Measurements from ENCODE around the gene SNED1.

Gene SNED1

GRCh38 chr2:240991378-240992263 lies 6.8 kb upstream of the SNED1 start:
- DNase-seq (ENCODE audit: extremely low read depth in 1 of 2, low read depth in 1 of 2): no peak

DNA sequence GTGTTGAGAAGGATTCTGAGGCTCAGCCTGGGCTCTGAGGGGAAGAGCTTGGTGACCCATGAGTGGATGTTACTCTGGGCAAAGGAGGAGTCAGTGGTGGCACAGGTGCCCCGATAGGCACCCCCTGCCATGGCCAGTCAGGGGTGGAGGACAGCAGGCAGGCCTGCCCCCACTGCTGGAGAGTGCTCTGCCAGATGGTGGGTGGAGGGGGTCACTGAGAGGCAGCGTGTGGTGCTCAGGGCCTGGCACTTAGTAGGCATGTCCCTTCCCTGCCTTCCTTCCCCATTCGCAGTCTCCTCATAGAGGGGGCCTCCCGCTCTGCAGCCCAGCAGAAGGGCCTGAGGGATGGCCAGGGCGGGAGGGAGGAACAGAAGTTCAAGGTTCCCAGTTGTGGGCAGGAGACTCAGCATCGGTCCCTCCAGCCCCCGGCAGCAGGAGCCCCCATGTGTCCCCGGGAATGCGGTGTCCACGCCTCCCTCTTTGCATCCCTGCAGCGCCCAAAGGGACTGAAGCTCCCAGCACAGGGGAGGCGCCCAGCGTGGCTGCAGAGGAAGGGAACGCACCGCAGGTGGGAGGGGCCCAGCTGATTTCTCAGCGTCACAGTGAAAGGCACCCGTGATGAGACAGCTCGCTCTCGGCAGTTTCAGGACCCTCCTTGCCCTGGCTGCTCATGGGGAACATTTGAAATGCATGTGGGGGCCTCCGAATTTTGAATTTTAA lies 5.7 kb upstream of the SNED1 start:
- DNase-seq (ENCODE audit: extremely low read depth in 1 of 2, low read depth in 1 of 2): no peak

DNA sequence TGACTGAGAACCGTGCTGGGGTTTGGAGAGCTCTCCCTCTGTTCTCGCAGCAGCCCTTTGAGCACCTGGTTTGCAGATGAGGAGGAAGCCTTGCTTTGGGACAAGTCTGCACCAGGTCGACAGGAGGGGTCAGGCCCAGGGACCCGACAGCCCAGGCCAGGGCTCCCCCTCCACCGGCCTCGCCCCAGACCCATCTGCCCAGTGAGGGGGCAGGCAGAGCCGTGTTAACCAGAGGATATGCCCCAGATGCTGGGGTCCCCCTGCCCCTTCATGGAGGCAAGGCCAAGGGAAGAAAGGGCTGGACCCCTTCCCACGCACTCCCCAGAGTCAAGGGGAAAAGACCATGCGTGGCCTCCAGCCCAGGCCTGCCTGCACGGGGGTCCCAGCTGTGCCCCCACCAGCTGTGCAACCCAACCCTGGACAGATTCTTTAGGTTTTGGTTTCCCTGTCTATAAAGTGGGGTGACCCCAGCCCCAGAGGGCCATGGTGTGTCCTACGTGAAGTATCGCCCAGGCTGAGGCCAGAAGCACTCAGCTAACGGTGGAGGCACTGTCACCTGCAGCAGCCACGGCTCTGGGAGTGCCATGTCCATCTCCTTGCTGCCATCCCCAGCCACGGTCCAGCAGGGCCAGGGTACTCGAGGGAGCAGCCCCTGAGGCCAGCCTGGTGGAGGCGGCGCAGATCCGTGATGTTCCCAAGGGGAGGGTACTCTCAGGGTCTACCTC lies 4.8 kb upstream of the SNED1 start:
- DNase-seq (ENCODE audit: extremely low read depth in 1 of 2, low read depth in 1 of 2): no peak

- DNase-seq (ENCODE audit: extremely low read depth in 1 of 2, low read depth in 1 of 2): no peak
These were observed 4.1 kb upstream of the SNED1 start for GRCh38 chr2:240994171-240994896.

DNA sequence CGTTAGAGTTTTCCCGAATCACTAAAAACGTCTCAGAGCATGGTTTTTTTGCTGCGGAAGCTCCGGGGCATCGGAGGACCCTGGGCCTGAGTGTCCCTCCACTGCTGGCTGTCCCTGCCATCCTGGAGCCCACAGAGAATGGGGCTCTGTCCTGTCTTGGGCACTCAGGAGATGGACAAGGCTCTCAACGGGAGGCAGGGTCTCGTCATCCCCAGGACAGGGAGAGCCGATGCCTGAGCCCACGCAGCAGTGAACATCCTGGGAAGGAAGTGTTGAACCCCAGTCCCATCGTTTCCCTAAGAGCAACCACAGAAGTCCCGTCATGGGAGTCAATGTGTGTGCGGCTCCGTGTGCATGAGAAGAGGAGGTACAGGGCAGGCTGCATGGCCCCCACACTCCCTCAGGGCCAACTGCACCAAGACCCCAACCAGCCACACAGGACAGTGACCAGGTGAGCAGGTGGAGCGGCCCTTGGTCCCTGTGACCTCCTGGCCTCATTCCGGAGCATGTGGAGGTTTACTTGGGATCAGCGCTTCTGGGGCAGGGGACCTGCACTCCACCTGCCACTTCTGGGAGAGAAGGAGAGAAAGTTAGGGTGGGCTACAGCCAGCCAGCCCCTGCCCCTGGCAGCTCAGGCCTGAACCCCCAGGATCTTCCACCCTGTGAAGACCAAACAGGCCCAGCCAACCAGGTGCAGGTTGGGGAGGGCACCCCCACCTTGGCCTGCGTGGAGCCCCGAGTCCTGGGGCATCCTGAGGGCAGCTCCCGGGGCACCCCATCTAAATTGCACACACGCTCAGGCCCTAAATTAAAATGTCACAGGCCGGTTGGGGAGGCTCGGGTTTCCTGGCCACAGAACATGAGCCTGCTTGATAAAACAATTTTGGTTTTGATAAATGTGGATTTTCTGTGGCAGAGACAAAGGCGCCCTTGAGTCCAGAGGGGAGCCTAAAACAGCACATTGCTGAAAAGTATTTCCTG lies 3.1 kb upstream of the SNED1 start:
- DNase-seq (ENCODE audit: extremely low read depth in 1 of 2, low read depth in 1 of 2): no peak

DNA sequence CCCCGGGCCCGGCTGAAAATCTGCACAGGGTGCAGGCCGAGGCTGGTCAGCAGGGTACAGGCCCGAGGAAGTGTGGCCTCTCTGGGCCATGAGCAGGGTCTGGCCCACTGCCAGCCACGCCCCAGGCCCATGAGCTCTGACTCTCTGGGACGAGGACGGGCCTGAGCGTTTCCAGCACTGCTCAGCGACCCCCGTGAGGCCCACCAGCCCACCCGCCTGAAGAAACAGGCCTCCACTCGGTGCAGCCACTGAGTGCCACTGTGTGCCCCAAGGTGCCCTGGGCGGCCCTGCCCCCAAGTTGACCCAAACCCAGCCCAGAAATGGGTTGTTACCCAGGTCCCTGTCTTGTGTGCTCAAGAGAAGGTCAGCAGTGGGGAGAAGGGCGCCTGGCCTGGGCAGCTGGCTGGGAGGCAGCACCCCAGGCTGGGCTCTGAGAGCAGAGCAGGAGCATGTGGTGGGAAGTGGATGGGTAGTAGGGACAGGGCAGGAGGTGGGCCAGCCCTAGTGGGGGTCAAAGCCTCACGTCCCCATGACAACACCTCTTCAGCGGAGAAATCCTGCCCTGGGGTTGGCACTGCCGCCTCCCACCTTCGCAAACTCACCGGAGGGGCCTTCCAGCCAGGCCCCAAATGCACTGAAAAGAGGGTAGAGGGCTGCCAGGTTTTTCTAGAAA lies 2.1 kb upstream of the SNED1 start:
- no peak for DNase-seq (ENCODE audit: extremely low read depth in 1 of 2, low read depth in 1 of 2)

DNA sequence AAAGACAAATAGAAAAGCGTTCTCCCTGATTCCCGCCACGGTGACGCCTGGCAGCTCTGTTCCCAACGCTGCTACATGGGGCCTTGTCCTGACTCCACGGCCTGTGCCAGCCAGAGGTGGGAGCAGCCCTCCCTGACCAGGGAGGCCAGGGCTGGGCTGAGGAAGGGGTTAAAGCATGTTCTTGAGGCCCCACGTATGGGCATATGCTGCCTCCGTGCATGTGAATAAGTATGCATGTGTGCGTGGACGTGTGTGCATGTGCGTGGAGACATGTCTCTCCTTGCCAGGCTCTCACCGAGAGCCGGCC lies 1.6 kb upstream of the SNED1 start:
- DNase-seq (ENCODE audit: extremely low read depth in 1 of 2, low read depth in 1 of 2): no peak

- DNase-seq (ENCODE audit: extremely low read depth in 1 of 2, low read depth in 1 of 2): no peak
These were observed 1.1 kb upstream of the SNED1 start for GRCh38 chr2:240997141-240997855.

GRCh38 chr2:240998706-240998994 lies 232 bp downstream of the SNED1 start:
- no peak for DNase-seq (ENCODE audit: extremely low read depth in 1 of 2, low read depth in 1 of 2)

GRCh38 chr2:240998995-240999791 lies 775 bp downstream of the SNED1 start:
- no peak for DNase-seq (ENCODE audit: extremely low read depth in 1 of 2, low read depth in 1 of 2)

- no peak for DNase-seq (ENCODE audit: extremely low read depth in 1 of 2, low read depth in 1 of 2)
These were observed 1.6 kb downstream of the SNED1 start for GRCh38 chr2:240999873-241000541.

GRCh38 chr2:241000831-241001321 lies 2.5 kb downstream of the SNED1 start:
- no peak for DNase-seq (ENCODE audit: extremely low read depth in 1 of 2, low read depth in 1 of 2)

GRCh38 chr2:241001413-241002274 lies 3.2 kb downstream of the SNED1 start:
- no peak for DNase-seq (ENCODE audit: extremely low read depth in 1 of 2, low read depth in 1 of 2)

GRCh38 chr2:241002275-241003046 lies 4.0 kb downstream of the SNED1 start:
- no peak for DNase-seq (ENCODE audit: extremely low read depth in 1 of 2, low read depth in 1 of 2)

- no peak for DNase-seq (ENCODE audit: extremely low read depth in 1 of 2, low read depth in 1 of 2)
These were observed 4.6 kb downstream of the SNED1 start for GRCh38 chr2:241003047-241003360.

DNA sequence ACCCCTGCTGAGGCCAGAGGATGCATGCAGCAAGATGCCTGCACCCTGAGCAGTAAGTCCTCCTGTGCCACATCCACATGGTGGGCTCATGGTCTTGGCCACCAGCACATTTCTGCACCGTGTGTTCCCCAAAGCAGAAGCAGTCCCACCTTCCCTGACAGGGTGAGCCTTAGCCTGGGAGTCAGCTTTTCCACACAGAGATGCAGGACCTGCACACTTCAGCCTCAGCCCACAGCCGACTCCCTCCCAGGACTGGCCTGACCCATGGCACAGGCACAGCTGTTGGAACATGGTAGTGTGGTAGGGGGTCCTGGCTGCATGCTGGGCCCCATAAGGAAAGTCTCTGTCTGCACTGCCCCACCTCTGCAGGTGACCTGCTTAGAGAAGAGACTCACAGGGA lies 5.0 kb downstream of the SNED1 start:
- DNase-seq (ENCODE audit: extremely low read depth in 1 of 2, low read depth in 1 of 2): no peak

All from stimulated activated CD8-positive, alpha-beta memory T cell treated with anti-CD3 and anti-CD28 coated beads, Interleukin-7, amount 100 ng/mL, for 48 hours (primary cell).